GM23338 (cell line): ENCODE measurements around the gene PBXIP1. TPM values are rescaled to one million over a fixed set of nuclear protein-coding genes. Genes with fewer than 3 reads are reported as not detected.

Experiments
- ATAC-seq: fragments of 200-7000 bp; cut with Tn5 transposase; 3 replicates; pipeline ENCODE4 v1.9.1; 2020
- DNase-seq: peaks from one replicate; pipeline ENCODE4 v3.0.0-alpha.2; 2015; ENCODE audit warnings: low spot score
- H2AFZ ChIP-seq: fragments of 200-600 bp; sonication (generic); 2 replicates; pipeline ENCODE4 v1.8.0; 2016; ENCODE audit warnings: antibody characterized with exemption, mild to moderate bottlenecking, moderate library complexity
- H3F3A ChIP-seq: fragments of 200-600 bp; sonication (generic); replicated peaks from 2 replicates; pipeline ENCODE4 v1.8.0; 2017; ENCODE audit warnings: antibody characterized with exemption, mixed run types, low read depth
- H3K27ac ChIP-seq: fragments of 200-600 bp; sonication (generic); 2 replicates; pipeline ENCODE4 v1.6.1; 2016; ENCODE audit warnings: low read depth
- H3K27me3 ChIP-seq: fragments of 200-600 bp; sonication (generic); 2 replicates; pipeline ENCODE4 v1.8.0; 2016; ENCODE audit warnings: mild to moderate bottlenecking, mixed run types, moderate library complexity; ENCODE audit not compliant: insufficient read depth
- H3K36me3 ChIP-seq: fragments of 200-600 bp; sonication (generic); 2 replicates; pipeline ENCODE4 v1.8.0; 2016; ENCODE audit warnings: mild to moderate bottlenecking; ENCODE audit not compliant: insufficient read depth
- H3K4me1 ChIP-seq: fragments of 200-600 bp; sonication (generic); 2 replicates; pipeline ENCODE4 v1.8.0; 2016; ENCODE audit warnings: mild to moderate bottlenecking, moderate library complexity; ENCODE audit not compliant: insufficient read depth
- H3K4me2 ChIP-seq: fragments of 200-600 bp; sonication (generic); 2 replicates; pipeline ENCODE4 v1.7.1; 2017; ENCODE audit warnings: mixed run types
- H3K4me3 ChIP-seq: fragments of 200-600 bp; sonication (generic); 2 replicates; pipeline ENCODE4 v1.6.1; 2016; ENCODE audit warnings: mixed run types
- H3K79me2 ChIP-seq: fragments of 200-600 bp; sonication (generic); replicated peaks from 2 replicates; pipeline ENCODE4 v1.8.0; 2017; ENCODE audit warnings: mild to moderate bottlenecking; ENCODE audit not compliant: insufficient read depth
- H3K9me2 ChIP-seq: fragments of 200-600 bp; sonication (generic); 2 replicates; pipeline ENCODE4 v1.8.0; 2017; ENCODE audit not compliant: insufficient read depth
- H4K20me1 ChIP-seq: fragments of 200-600 bp; sonication (generic); replicated peaks from 2 replicates; pipeline ENCODE4 v1.8.0; 2017; ENCODE audit warnings: mild to moderate bottlenecking; ENCODE audit not compliant: insufficient read depth
- H3K27ac Mint-ChIP-seq: 2 replicates; pipeline ENCODE4 v1.8.0; 2020; ENCODE audit warnings: inconsistent platforms, mild to moderate bottlenecking, moderate library complexity, mixed read lengths
- H3K27me3 Mint-ChIP-seq: 3 replicates; pipeline ENCODE4 v1.8.0; 2022; ENCODE audit warnings: low read depth, mild to moderate bottlenecking, moderate library complexity, mixed read lengths, inconsistent platforms; ENCODE audit not compliant: insufficient read depth, poor library complexity
- H3K36me3 Mint-ChIP-seq: 3 replicates; pipeline ENCODE4 v1.8.0; 2021; ENCODE audit warnings: low read depth, mild to moderate bottlenecking, inconsistent platforms, moderate library complexity, mixed read lengths
- H3K4me1 Mint-ChIP-seq: 3 replicates; pipeline ENCODE4 v1.8.0; 2020; ENCODE audit warnings: mild to moderate bottlenecking, inconsistent platforms, mixed read lengths
- H3K4me3 Mint-ChIP-seq: 3 replicates; pipeline ENCODE4 v1.8.0; 2021; ENCODE audit warnings: moderate library complexity, mild to moderate bottlenecking, inconsistent platforms, mixed read lengths
- H3K9me3 Mint-ChIP-seq: 3 replicates; pipeline ENCODE4 v1.8.0; 2020; ENCODE audit warnings: moderate library complexity, mild to moderate bottlenecking, inconsistent platforms, mixed read lengths
- CREB1 ChIP-seq: fragments of 250-450 bp; sonication (Bioruptor Pico); IDR thresholded peaks from 2 replicates; pipeline ENCODE4 v1.5.0; 2020; ENCODE audit warnings: low read depth, mild to moderate bottlenecking, moderate library complexity
- EZH2 ChIP-seq: fragments of 200-600 bp; sonication (generic); IDR thresholded peaks from one replicate; pipeline ENCODE4 v1.8.0; 2017; ENCODE audit warnings: antibody characterized with exemption, mild to moderate bottlenecking, low read depth; ENCODE audit not compliant: unreplicated experiment
- EZH2phosphoT487 ChIP-seq: fragments of 200-600 bp; sonication (generic); IDR thresholded peaks from one replicate; pipeline ENCODE4 v1.8.1; 2018; ENCODE audit warnings: antibody characterized with exemption; ENCODE audit not compliant: unreplicated experiment
- JUNB ChIP-seq: IDR thresholded peaks from one replicate; pipeline ENCODE4 v1.6.1; 2016; ENCODE audit warnings: antibody characterized with exemption; ENCODE audit not compliant: unreplicated experiment
- NANOG ChIP-seq: IDR thresholded peaks from 2 replicates; pipeline ENCODE4 v1.6.1; 2016; ENCODE audit warnings: antibody characterized with exemption, borderline replicate concordance
- POLR2AphosphoS5 ChIP-seq: IDR thresholded peaks from 2 replicates; pipeline ENCODE4 v1.6.1; 2016; ENCODE audit warnings: antibody characterized with exemption, low read depth
- STAT1 ChIP-seq: IDR thresholded peaks from one replicate; pipeline ENCODE4 v1.6.1; 2016; ENCODE audit warnings: antibody characterized with exemption; ENCODE audit not compliant: unreplicated experiment
- ZNF114 ChIP-seq: fragments of 250-450 bp; sonication (Bioruptor Pico); IDR thresholded peaks from 2 replicates; pipeline ENCODE4 v1.5.0; 2020; ENCODE audit warnings: mild to moderate bottlenecking, moderate library complexity
- ZNF331 ChIP-seq: fragments of 250-450 bp; sonication (Bioruptor Pico); IDR thresholded peaks from 2 replicates; pipeline ENCODE4 v1.5.0; 2020; ENCODE audit warnings: low read depth, mild to moderate bottlenecking, moderate library complexity
- polyA plus RNA-seq: library from polyadenylated mRNA; unstranded; fragments of >200 nt; fragmentation: Nextera tagmentation; extraction: Ambion mirVana; gene quantifications from 2 replicates; pipeline ENCODE4 v1.2.1, GENCODE V29; 2016
- total RNA-seq: library from RNA; depleted of rRNA; stranded (reverse); fragments of >200 nt; shearing (Covaris generic); gene quantifications from 2 replicates; pipeline ENCODE4 v1.2.3, GENCODE V29; 2014
- TF ChIP-seq, protein P1 (sequence below): fragments of 250-450 bp; sonication (Bioruptor Pico); IDR thresholded peaks from 2 replicates; pipeline ENCODE4 v1.5.0; 2020; ENCODE audit warnings: mild to moderate bottlenecking, moderate library complexity
- TF ChIP-seq, protein P2 (sequence below): IDR thresholded peaks from 2 replicates; pipeline ENCODE4 v1.6.1; 2016; ENCODE audit warnings: antibody characterized with exemption
- TF ChIP-seq, protein P3 (sequence below), 2 experiments: fragments of 200-600 bp in 1 of 2; sonication (generic) in 1 of 2; conservative IDR thresholded peaks; 2 replicates each; pipeline versions ENCODE4 v1.5.1 to v1.6.1; 2016 to 2017; ENCODE audit warnings: antibody characterized with exemption in 2 of 2, low read depth in 2 of 2, mild to moderate bottlenecking in 2 of 2, moderate library complexity in 1 of 2
- TF ChIP-seq, protein P4 (sequence below): IDR thresholded peaks from one replicate; pipeline ENCODE4 v1.6.1; 2018; ENCODE audit warnings: antibody characterized with exemption; ENCODE audit not compliant: unreplicated experiment

The PBXIP1 gene
- total and polyA plus RNA-seq, 2 experiments from 2014 or later = 7.0 to 31.8 TPM

DNA sequence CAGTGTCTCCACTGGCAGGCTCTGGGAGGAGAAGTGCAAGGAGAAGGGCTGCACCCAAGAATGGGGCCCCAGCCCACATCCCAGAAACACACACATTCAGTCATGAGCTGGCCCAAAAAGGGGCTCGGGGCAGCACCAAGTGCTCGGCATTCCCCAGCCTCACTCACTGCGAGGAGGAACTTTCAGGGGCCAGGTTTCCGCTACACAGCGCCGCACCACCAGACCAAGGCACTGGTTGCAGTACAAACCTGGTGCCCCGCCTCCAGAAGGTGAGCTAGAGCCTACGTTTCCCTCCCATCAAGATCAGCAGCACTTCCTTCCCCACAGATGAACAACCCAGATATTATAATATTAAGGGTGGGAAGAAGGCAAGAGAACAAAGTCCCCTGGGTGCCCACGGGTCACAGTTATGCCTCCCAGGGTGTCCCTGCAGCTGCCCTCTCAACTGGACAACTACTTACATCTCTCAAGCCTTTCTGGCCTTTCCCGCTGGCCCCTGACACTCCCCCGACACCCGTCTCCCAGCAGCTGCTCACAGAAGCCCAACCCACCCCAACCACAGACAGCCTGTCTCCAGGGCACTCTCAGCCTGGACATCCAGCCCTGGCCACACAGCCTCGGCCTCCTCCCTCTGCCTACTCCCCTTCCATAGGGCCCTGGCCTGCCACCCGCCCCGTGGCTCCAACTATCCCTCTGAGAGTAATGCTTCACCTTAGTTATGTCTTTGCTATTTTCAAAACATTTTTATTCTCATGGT is 3.8 kb downstream of the PBXIP1 start:
- H3K4me3 Mint-ChIP-seq = no peak overlapping the region; the same call in 2 of the 3 replicates

More for the DNA sequence above, 3.8 kb downstream of the PBXIP1 start:
- H4K20me1 ChIP-seq = peaks cover 3% of the 10 kb centered on the region; the same call in 1 of the 2 replicates
- Mint-ChIP-seq H3K9me3 (no peaks in the 10 kb centered on the region), H3K36me3 (no peaks in the 10 kb centered on the region; the same call in 2 of the 3 replicates), H3K27me3 (peaks cover 28% of the 10 kb centered on the region), H3K4me1 (peaks cover 43% of the 10 kb centered on the region), H3K27ac (no peak overlapping the region)
- ATAC-seq = no peak
- H3K36me3 ChIP-seq = no peaks in the 10 kb centered on the region
- no peak for TF ChIP-seq POLR2AphosphoS5
- no peak for TF ChIP-seq ZNF114 (CRISPR knock-in tag)
- TF ChIP-seq CREB1 (CRISPR knock-in tag) = no peak
- no peak for TF ChIP-seq NANOG
- TF ChIP-seq, protein P1, sequence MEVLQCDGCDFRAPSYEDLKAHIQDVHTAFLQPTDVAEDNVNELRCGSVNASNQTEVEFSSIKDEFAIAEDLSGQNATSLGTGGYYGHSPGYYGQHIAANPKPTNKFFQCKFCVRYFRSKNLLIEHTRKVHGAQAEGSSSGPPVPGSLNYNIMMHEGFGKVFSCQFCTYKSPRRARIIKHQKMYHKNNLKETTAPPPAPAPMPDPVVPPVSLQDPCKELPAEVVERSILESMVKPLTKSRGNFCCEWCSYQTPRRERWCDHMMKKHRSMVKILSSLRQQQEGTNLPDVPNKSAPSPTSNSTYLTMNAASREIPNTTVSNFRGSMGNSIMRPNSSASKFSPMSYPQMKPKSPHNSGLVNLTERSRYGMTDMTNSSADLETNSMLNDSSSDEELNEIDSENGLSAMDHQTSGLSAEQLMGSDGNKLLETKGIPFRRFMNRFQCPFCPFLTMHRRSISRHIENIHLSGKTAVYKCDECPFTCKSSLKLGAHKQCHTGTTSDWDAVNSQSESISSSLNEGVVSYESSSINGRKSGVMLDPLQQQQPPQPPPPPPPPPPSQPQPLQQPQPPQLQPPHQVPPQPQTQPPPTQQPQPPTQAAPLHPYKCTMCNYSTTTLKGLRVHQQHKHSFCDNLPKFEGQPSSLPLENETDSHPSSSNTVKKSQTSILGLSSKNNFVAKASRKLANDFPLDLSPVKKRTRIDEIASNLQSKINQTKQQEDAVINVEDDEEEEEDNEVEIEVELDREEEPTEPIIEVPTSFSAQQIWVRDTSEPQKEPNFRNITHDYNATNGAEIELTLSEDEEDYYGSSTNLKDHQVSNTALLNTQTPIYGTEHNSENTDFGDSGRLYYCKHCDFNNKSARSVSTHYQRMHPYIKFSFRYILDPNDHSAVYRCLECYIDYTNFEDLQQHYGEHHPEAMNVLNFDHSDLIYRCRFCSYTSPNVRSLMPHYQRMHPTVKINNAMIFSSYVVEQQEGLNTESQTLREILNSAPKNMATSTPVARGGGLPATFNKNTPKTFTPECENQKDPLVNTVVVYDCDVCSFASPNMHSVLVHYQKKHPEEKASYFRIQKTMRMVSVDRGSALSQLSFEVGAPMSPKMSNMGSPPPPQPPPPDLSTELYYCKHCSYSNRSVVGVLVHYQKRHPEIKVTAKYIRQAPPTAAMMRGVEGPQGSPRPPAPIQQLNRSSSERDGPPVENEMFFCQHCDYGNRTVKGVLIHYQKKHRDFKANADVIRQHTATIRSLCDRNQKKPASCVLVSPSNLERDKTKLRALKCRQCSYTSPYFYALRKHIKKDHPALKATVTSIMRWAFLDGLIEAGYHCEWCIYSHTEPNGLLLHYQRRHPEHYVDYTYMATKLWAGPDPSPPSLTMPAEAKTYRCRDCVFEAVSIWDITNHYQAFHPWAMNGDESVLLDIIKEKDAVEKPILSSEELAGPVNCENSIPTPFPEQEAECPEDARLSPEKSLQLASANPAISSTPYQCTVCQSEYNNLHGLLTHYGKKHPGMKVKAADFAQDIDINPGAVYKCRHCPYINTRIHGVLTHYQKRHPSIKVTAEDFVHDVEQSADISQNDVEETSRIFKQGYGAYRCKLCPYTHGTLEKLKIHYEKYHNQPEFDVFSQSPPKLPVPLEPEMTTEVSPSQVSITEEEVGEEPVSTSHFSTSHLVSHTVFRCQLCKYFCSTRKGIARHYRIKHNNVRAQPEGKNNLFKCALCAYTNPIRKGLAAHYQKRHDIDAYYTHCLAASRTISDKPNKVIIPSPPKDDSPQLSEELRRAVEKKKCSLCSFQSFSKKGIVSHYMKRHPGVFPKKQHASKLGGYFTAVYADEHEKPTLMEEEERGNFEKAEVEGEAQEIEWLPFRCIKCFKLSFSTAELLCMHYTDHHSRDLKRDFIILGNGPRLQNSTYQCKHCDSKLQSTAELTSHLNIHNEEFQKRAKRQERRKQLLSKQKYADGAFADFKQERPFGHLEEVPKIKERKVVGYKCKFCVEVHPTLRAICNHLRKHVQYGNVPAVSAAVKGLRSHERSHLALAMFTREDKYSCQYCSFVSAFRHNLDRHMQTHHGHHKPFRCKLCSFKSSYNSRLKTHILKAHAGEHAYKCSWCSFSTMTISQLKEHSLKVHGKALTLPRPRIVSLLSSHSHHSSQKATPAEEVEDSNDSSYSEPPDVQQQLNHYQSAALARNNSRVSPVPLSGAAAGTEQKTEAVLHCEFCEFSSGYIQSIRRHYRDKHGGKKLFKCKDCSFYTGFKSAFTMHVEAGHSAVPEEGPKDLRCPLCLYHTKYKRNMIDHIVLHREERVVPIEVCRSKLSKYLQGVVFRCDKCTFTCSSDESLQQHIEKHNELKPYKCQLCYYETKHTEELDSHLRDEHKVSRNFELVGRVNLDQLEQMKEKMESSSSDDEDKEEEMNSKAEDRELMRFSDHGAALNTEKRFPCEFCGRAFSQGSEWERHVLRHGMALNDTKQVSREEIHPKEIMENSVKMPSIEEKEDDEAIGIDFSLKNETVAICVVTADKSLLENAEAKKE (CRISPR knock-in tag) = no peak
- TF ChIP-seq EZH2 = no peak
- TF ChIP-seq JUNB = no peak
- TF ChIP-seq STAT1 = no peak
- TF ChIP-seq EZH2phosphoT487 = no peak
- no peak for TF ChIP-seq ZNF331 (CRISPR knock-in tag)
- TF ChIP-seq, protein P2, sequence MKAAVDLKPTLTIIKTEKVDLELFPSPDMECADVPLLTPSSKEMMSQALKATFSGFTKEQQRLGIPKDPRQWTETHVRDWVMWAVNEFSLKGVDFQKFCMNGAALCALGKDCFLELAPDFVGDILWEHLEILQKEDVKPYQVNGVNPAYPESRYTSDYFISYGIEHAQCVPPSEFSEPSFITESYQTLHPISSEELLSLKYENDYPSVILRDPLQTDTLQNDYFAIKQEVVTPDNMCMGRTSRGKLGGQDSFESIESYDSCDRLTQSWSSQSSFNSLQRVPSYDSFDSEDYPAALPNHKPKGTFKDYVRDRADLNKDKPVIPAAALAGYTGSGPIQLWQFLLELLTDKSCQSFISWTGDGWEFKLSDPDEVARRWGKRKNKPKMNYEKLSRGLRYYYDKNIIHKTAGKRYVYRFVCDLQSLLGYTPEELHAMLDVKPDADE = no peak
- TF ChIP-seq, protein P3, sequence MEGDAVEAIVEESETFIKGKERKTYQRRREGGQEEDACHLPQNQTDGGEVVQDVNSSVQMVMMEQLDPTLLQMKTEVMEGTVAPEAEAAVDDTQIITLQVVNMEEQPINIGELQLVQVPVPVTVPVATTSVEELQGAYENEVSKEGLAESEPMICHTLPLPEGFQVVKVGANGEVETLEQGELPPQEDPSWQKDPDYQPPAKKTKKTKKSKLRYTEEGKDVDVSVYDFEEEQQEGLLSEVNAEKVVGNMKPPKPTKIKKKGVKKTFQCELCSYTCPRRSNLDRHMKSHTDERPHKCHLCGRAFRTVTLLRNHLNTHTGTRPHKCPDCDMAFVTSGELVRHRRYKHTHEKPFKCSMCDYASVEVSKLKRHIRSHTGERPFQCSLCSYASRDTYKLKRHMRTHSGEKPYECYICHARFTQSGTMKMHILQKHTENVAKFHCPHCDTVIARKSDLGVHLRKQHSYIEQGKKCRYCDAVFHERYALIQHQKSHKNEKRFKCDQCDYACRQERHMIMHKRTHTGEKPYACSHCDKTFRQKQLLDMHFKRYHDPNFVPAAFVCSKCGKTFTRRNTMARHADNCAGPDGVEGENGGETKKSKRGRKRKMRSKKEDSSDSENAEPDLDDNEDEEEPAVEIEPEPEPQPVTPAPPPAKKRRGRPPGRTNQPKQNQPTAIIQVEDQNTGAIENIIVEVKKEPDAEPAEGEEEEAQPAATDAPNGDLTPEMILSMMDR (conservative IDR thresholded peaks at IDR 0.05; ENCODE audit: low read depth in 2 of 2) = no peak
- TF ChIP-seq, protein P4, sequence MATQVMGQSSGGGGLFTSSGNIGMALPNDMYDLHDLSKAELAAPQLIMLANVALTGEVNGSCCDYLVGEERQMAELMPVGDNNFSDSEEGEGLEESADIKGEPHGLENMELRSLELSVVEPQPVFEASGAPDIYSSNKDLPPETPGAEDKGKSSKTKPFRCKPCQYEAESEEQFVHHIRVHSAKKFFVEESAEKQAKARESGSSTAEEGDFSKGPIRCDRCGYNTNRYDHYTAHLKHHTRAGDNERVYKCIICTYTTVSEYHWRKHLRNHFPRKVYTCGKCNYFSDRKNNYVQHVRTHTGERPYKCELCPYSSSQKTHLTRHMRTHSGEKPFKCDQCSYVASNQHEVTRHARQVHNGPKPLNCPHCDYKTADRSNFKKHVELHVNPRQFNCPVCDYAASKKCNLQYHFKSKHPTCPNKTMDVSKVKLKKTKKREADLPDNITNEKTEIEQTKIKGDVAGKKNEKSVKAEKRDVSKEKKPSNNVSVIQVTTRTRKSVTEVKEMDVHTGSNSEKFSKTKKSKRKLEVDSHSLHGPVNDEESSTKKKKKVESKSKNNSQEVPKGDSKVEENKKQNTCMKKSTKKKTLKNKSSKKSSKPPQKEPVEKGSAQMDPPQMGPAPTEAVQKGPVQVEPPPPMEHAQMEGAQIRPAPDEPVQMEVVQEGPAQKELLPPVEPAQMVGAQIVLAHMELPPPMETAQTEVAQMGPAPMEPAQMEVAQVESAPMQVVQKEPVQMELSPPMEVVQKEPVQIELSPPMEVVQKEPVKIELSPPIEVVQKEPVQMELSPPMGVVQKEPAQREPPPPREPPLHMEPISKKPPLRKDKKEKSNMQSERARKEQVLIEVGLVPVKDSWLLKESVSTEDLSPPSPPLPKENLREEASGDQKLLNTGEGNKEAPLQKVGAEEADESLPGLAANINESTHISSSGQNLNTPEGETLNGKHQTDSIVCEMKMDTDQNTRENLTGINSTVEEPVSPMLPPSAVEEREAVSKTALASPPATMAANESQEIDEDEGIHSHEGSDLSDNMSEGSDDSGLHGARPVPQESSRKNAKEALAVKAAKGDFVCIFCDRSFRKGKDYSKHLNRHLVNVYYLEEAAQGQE = no peak
- DNase-seq = no peak
- H3F3A ChIP-seq = peaks cover 7% of the 10 kb centered on the region; the same call in 1 of the 2 replicates
- H3K27me3 ChIP-seq = no peaks in the 10 kb centered on the region
- no peak overlapping the region for H3K4me3 ChIP-seq
- H3K4me2 ChIP-seq = no peak overlapping the region
- no peaks in the 10 kb centered on the region for H3K79me2 ChIP-seq
- no peak overlapping the region for H2AFZ ChIP-seq
- no peaks in the 10 kb centered on the region for H3K9me2 ChIP-seq
- no peak overlapping the region for H3K27ac ChIP-seq
- H3K4me1 ChIP-seq = peaks cover 19% of the 10 kb centered on the region
